ENCODE data around the gene UPK1A. TPM values are rescaled to one million over a fixed set of nuclear protein-coding genes. Genes with fewer than 3 reads are reported as not detected.
A peak's percentile ranks its signal among the peaks of the same experiment; 100 is the strongest.

Gene UPK1A
- total and polyA plus RNA-seq, 2 of the 8 experiments (the other 6 are each of a cell fraction or from before 2014, with no cell fraction given), result 0.56 to 9.9 TPM

- TF ChIP-seq CEBPB (IDR thresholded peaks at IDR 0.05; ENCODE audit: low read depth, low read length) (no peak), HDAC2 (IDR thresholded peaks at IDR 0.05; ENCODE audit: borderline replicate concordance in 1 of 2, low read depth in 2 of 2, low read length in 2 of 2) (peak; percentile 22 to 94; a peak in 3 of 4 replicates), RXRA (IDR thresholded peaks at IDR 0.05; ENCODE audit: insufficient read depth, low read depth, low read length) (0 out of 2 replicates have a peak, but pooled peaks have one; percentile 31), NANOG (IDR thresholded peaks at IDR 0.05; ENCODE audit: insufficient read depth, low read depth, low read length, poor library complexity, severe bottlenecking) (peak; percentile 70), CHD2 (IDR thresholded peaks at IDR 0.05; ENCODE audit: low read length) (peak; percentile 52), ZNF274 (IDR thresholded peaks at IDR 0.05; ENCODE audit: borderline replicate concordance, extremely low read depth, low read length) (no peak), NRF1 (IDR thresholded peaks at IDR 0.05; ENCODE audit: low read depth, low read length) (no peak), EZH2 (IDR thresholded peaks at IDR 0.05; ENCODE audit: low read depth, low read length, severe bottlenecking) (no peak), SP2 (IDR thresholded peaks at IDR 0.05; ENCODE audit: low read length) (no peak), KDM5A (IDR thresholded peaks at IDR 0.05; ENCODE audit: low read length) (0 out of 2 replicates have a peak, but pooled peaks have one; percentile 71), KDM4A (IDR thresholded peaks at IDR 0.05; ENCODE audit: low read depth, low read length, severe bottlenecking) (no peak), POLR2A (IDR thresholded peaks at IDR 0.05; ENCODE audit: control extremely low read depth in 1 of 2, low read depth in 2 of 2, low read length in 2 of 2) (peak in 1 of 2 experiments; percentile 88; a peak in 1 of 3 replicates), EP300 (IDR thresholded peaks at IDR 0.05; ENCODE audit: borderline replicate concordance in 1 of 2, low read depth in 2 of 2, low read length in 2 of 2) (no peak), CTBP2 (IDR thresholded peaks at IDR 0.05; ENCODE audit: borderline replicate concordance, insufficient read depth, insufficient read length, low read length) (peak; percentile 34), E2F6 (IDR thresholded peaks at IDR 0.05) (peak; percentile 3; the same call in 1 of the 2 replicates), RBBP5 (IDR thresholded peaks at IDR 0.05; ENCODE audit: borderline replicate concordance, low read depth, low read length) (0 out of 2 replicates have a peak, but pooled peaks have one; percentile 9), TEAD4 (IDR thresholded peaks at IDR 0.05; ENCODE audit: low read depth, low read length) (peak; percentile 10; the same call in 1 of the 2 replicates), SP1 (IDR thresholded peaks at IDR 0.05; ENCODE audit: low read depth, low read length) (peak; percentile 71), SIX5 (IDR thresholded peaks at IDR 0.05; ENCODE audit: low read depth, low read length) (peak; percentile 92), BACH1 (IDR thresholded peaks at IDR 0.05; ENCODE audit: low read length) (peak; percentile 64; the same call in 1 of the 2 replicates), TAF1 (IDR thresholded peaks at IDR 0.05; ENCODE audit: low read depth, low read length) (peak; percentile 83)
These were observed 50.7 kb downstream of the UPK1A start (continued) for GRCh38 chr19:35716801-35717664.

All from H1 (cell line).